H9 (cell line): ENCODE data around the gene NT5DC3. TPM values are rescaled to one million over a fixed set of nuclear protein-coding genes. Genes with fewer than 3 reads are reported as not detected.

Experiments used
- DNase-seq: peaks from one replicate; pipeline ENCODE4 v3.0.0-alpha.2; 2017
- H2AFZ ChIP-seq: one replicate; pipeline ENCODE4 v1.6.1; 2013; ENCODE audit warnings: mild to moderate bottlenecking, low read length, control low read depth, moderate library complexity
- H2AK5ac ChIP-seq: 2 replicates; pipeline ENCODE4 v1.6.1; 2013; ENCODE audit warnings: low read length, control low read depth, mixed read lengths; ENCODE audit not compliant: insufficient read length
- H2BK120ac ChIP-seq: one replicate; pipeline ENCODE4 v1.6.1; 2013; ENCODE audit warnings: low read depth, mild to moderate bottlenecking, low read length, control low read depth, inconsistent platforms; ENCODE audit not compliant: poor library complexity, severe bottlenecking
- H2BK12ac ChIP-seq: 2 replicates; pipeline ENCODE4 v1.6.1; 2013; ENCODE audit warnings: low read length, control low read depth, mixed read lengths, low read depth; ENCODE audit not compliant: insufficient read length
- H2BK15ac ChIP-seq: 2 replicates; pipeline ENCODE4 v1.6.1; 2013; ENCODE audit warnings: low read depth, low read length, control low read depth
- H2BK20ac ChIP-seq: one replicate; pipeline ENCODE4 v1.6.1; 2013; ENCODE audit warnings: low read depth, mild to moderate bottlenecking, low read length, control low read depth, inconsistent platforms; ENCODE audit not compliant: poor library complexity, severe bottlenecking
- H2BK5ac ChIP-seq: 2 replicates; pipeline ENCODE4 v1.6.1; 2013; ENCODE audit warnings: low read length, control low read depth, mixed read lengths; ENCODE audit not compliant: insufficient read length
- H3K14ac ChIP-seq: 2 replicates; pipeline ENCODE4 v1.6.1; 2013; ENCODE audit warnings: low read length, control low read depth; ENCODE audit not compliant: insufficient read depth
- H3K18ac ChIP-seq: 2 replicates; pipeline ENCODE4 v1.6.1; 2013; ENCODE audit warnings: low read depth, mild to moderate bottlenecking, mixed read lengths, low read length, control low read depth; ENCODE audit not compliant: insufficient read length
- H3K23ac ChIP-seq: 2 replicates; pipeline ENCODE4 v1.6.1; 2013; ENCODE audit warnings: low read length, control low read depth, mixed read lengths, low read depth; ENCODE audit not compliant: insufficient read length
- H3K23me2 ChIP-seq: 2 replicates; pipeline ENCODE4 v1.6.1; 2013; ENCODE audit warnings: low read depth, mild to moderate bottlenecking, mixed read lengths, low read length, control low read depth; ENCODE audit not compliant: insufficient read length, poor library complexity, severe bottlenecking
- H3K27ac ChIP-seq: 2 replicates; pipeline ENCODE4 v1.5.1; 2013; ENCODE audit warnings: low read length, control low read depth, mixed read lengths, low read depth; ENCODE audit not compliant: insufficient read length
- H3K27me3 ChIP-seq: 2 replicates; pipeline ENCODE4 v1.6.1; 2013; ENCODE audit warnings: low read length, control low read depth, inconsistent platforms; ENCODE audit not compliant: insufficient read depth
- H3K4ac ChIP-seq: 2 replicates; pipeline ENCODE4 v1.6.1; 2013; ENCODE audit warnings: low read depth, mild to moderate bottlenecking, control low read depth, inconsistent platforms, low read length, moderate library complexity
- H3K4me1 ChIP-seq: 2 replicates; pipeline ENCODE4 v1.6.1; 2013; ENCODE audit warnings: low read length, control low read depth, inconsistent platforms; ENCODE audit not compliant: insufficient read depth
- H3K4me2 ChIP-seq: 2 replicates; pipeline ENCODE4 v1.6.1; 2013; ENCODE audit warnings: low read length, control low read depth, mixed read lengths; ENCODE audit not compliant: insufficient read length, insufficient read depth
- H3K56ac ChIP-seq: 2 replicates; pipeline ENCODE4 v1.6.1; 2013; ENCODE audit warnings: low read depth, mild to moderate bottlenecking, mixed read lengths, low read length, control low read depth; ENCODE audit not compliant: insufficient read length
- H3K79me1 ChIP-seq: 2 replicates; pipeline ENCODE4 v1.6.1; 2013; ENCODE audit warnings: low read depth, mild to moderate bottlenecking, moderate library complexity, low read length, control low read depth, inconsistent platforms; ENCODE audit not compliant: insufficient read depth, poor library complexity, severe bottlenecking
- H3K79me2 ChIP-seq: 2 replicates; pipeline ENCODE4 v1.6.1; 2013; ENCODE audit warnings: low read length, control low read depth, inconsistent platforms; ENCODE audit not compliant: insufficient read depth
- H3K9ac ChIP-seq: 2 replicates; pipeline ENCODE4 v1.6.1; 2013; ENCODE audit warnings: low read length, control low read depth, mixed read lengths; ENCODE audit not compliant: insufficient read length; ENCODE audit errors: extremely low read depth
- H3K9me3 ChIP-seq: one replicate; pipeline ENCODE4 v1.6.1; 2013; ENCODE audit warnings: low read depth, low read length, inconsistent platforms; ENCODE audit not compliant: control insufficient read depth
- H3T11ph ChIP-seq: one replicate; pipeline ENCODE4 v1.6.1; 2013; ENCODE audit warnings: mild to moderate bottlenecking, low read length, control low read depth, inconsistent platforms
- H4K20me1 ChIP-seq: one replicate; pipeline ENCODE4 v1.6.1; 2013; ENCODE audit not compliant: control insufficient read depth, insufficient read length, insufficient read depth
- H4K5ac ChIP-seq: 2 replicates; pipeline ENCODE4 v1.6.1; 2013; ENCODE audit warnings: low read depth, mild to moderate bottlenecking, mixed read lengths, low read length, control low read depth; ENCODE audit not compliant: insufficient read length
- H4K8ac ChIP-seq: replicated peaks from 2 replicates; pipeline ENCODE4 v1.6.1; 2013; ENCODE audit warnings: low read length, control low read depth, mixed read lengths, low read depth; ENCODE audit not compliant: insufficient read length
- H4K91ac ChIP-seq: 2 replicates; pipeline ENCODE4 v1.6.1; 2013; ENCODE audit warnings: low read depth, mild to moderate bottlenecking, moderate library complexity, mixed read lengths, low read length, control low read depth; ENCODE audit not compliant: insufficient read length
- H3K27ac Mint-ChIP-seq, 3 experiments: 2 replicates in 2 of 3; 3 replicates in 1 of 3; pipeline ENCODE4 v1.8.0; 2020 to 2021; ENCODE audit warnings: mixed read lengths in 3 of 3, mild to moderate bottlenecking in 1 of 3, moderate library complexity in 1 of 3
- H3K27me3 Mint-ChIP-seq: 2 replicates; pipeline ENCODE4 v1.8.0; 2021; ENCODE audit warnings: low read depth, mild to moderate bottlenecking, moderate library complexity, mixed read lengths
- H3K36me3 Mint-ChIP-seq, 3 experiments: 2 replicates in 2 of 3; 3 replicates in 1 of 3; pipeline ENCODE4 v1.8.0; 2020 to 2021; ENCODE audit warnings: low read depth in 3 of 3, mixed read lengths in 3 of 3; ENCODE audit not compliant: insufficient read depth in 1 of 3
- H3K4me1 Mint-ChIP-seq, 2 experiments: 2 replicates each; pipeline ENCODE4 v1.8.0; 2020; ENCODE audit warnings: mixed read lengths in 2 of 2
- H3K4me3 Mint-ChIP-seq, 2 experiments: 2 replicates in 1 of 2; 3 replicates in 1 of 2; pipeline ENCODE4 v1.8.0; 2020 to 2021; ENCODE audit warnings: mild to moderate bottlenecking in 2 of 2, mixed read lengths in 2 of 2, moderate library complexity in 1 of 2
- H3K9me3 Mint-ChIP-seq, 2 experiments: 2 replicates in 1 of 2; 3 replicates in 1 of 2; pipeline ENCODE4 v1.8.0; 2020; ENCODE audit warnings: mild to moderate bottlenecking in 2 of 2, mixed read lengths in 2 of 2, moderate library complexity in 1 of 2
- WGBS: extraction: QIAGEN DNeasy Blood & Tissue Kit; methylation state at CpG from one replicate; pipeline ENCODE4 v1.1.7; 2013; ENCODE audit warnings: missing lambda C conversion rate, low lambda C conversion rate, mixed read lengths; ENCODE audit not compliant: insufficient read length; ENCODE audit errors: extremely low coverage; 5-methylcytosine and 5-hydroxymethylcytosine counted together
- total RNA-seq: library from RNA; stranded (reverse); gene quantifications from 2 replicates; pipeline ENCODE4 v1.2.1, GENCODE V29; 2021
- TF ChIP-seq, protein P1 (sequence below): fragments of 200-600 bp; sonication (generic); conservative IDR thresholded peaks from 3 replicates; pipeline ENCODE4 v1.8.0; 2021; ENCODE audit warnings: antibody characterized with exemption, mild to moderate bottlenecking

NT5DC3 gene
- total RNA-seq, 1 experiment from 2014 or later = 13.6 TPM

DNA sequence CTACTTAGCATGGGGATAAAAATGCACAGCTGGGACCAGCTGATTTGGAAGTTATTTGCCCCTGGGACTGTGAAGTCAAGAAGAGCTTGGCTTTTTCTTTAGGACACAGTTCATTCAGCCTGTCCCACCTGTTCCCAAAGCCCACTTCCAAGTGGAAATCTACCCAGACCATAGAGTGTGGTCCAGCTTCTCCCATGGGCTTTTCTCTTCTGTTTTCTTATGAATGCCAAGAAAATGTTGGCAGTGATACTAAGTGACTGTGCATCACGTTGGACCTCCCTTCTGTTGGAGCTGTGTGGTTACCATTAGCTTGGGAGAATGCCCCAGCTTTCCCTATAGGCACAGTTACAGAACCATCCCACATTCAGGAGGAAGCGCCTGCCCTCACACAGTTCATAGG is 89.4 kb downstream of the NT5DC3 start:
- H3K4ac ChIP-seq = no peak overlapping the region
- H3K4me3 Mint-ChIP-seq = no peak overlapping the region
- peaks cover 5% of the 10 kb centered on the region; the same call in 1 of the 2 replicates for H3K27me3 Mint-ChIP-seq
- no peak overlapping the region for H3K14ac ChIP-seq
- H3K9me3 ChIP-seq = no peaks in the 10 kb centered on the region
- no peak overlapping the region for H3T11ph ChIP-seq
- H2AFZ ChIP-seq = no peak overlapping the region
- H3K27ac ChIP-seq = no peak overlapping the region
- no peaks in the 10 kb centered on the region for H3K23me2 ChIP-seq
- H2BK20ac ChIP-seq = no peak overlapping the region
- no peak overlapping the region for H3K23ac ChIP-seq
- H3K27ac Mint-ChIP-seq = no peak overlapping the region
- H3K79me2 ChIP-seq = no peaks in the 10 kb centered on the region
- no peak overlapping the region for H3K18ac ChIP-seq
- no peak for DNase-seq
- H3K4me1 ChIP-seq = no peaks in the 10 kb centered on the region
- H2BK12ac ChIP-seq = no peak overlapping the region
- H2BK5ac ChIP-seq = no peak overlapping the region
- H3K9me3 Mint-ChIP-seq = no peaks in the 10 kb centered on the region
- no peaks in the 10 kb centered on the region for H3K4me1 Mint-ChIP-seq
- no peak overlapping the region for H3K9ac ChIP-seq
- no peak overlapping the region for H2AK5ac ChIP-seq
- H2BK120ac ChIP-seq = no peak overlapping the region
- no peak overlapping the region for H4K8ac ChIP-seq
- H3K36me3 Mint-ChIP-seq = no peaks in the 10 kb centered on the region
- no peak overlapping the region for H2BK15ac ChIP-seq
- no peak overlapping the region for H4K91ac ChIP-seq
- no peak overlapping the region for H3K56ac ChIP-seq
- no peak overlapping the region for H4K5ac ChIP-seq
- no peaks in the 10 kb centered on the region for H4K20me1 ChIP-seq
- TF ChIP-seq, protein P1, sequence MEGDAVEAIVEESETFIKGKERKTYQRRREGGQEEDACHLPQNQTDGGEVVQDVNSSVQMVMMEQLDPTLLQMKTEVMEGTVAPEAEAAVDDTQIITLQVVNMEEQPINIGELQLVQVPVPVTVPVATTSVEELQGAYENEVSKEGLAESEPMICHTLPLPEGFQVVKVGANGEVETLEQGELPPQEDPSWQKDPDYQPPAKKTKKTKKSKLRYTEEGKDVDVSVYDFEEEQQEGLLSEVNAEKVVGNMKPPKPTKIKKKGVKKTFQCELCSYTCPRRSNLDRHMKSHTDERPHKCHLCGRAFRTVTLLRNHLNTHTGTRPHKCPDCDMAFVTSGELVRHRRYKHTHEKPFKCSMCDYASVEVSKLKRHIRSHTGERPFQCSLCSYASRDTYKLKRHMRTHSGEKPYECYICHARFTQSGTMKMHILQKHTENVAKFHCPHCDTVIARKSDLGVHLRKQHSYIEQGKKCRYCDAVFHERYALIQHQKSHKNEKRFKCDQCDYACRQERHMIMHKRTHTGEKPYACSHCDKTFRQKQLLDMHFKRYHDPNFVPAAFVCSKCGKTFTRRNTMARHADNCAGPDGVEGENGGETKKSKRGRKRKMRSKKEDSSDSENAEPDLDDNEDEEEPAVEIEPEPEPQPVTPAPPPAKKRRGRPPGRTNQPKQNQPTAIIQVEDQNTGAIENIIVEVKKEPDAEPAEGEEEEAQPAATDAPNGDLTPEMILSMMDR = no peak
- H3K79me1 ChIP-seq = no peaks in the 10 kb centered on the region
- no peak overlapping the region for H3K4me2 ChIP-seq
- no CpG with 5 or more reads among the region's 2 CpGs for WGBS
- no peaks in the 10 kb centered on the region; the same call in 1 of the 2 replicates for H3K27me3 ChIP-seq
